H9 (cell line): ENCODE measurements around the gene ACACA. TPM values are rescaled to one million over a fixed set of nuclear protein-coding genes. Genes with fewer than 3 reads are reported as not detected.

Experiments
- DNase-seq: peaks from one replicate; pipeline ENCODE4 v3.0.0-alpha.2; 2017
- H2AFZ ChIP-seq: one replicate; pipeline ENCODE4 v1.6.1; 2013; ENCODE audit warnings: mild to moderate bottlenecking, low read length, control low read depth, moderate library complexity
- H2AK5ac ChIP-seq: 2 replicates; pipeline ENCODE4 v1.6.1; 2013; ENCODE audit warnings: low read length, control low read depth, mixed read lengths; ENCODE audit not compliant: insufficient read length
- H2BK120ac ChIP-seq: one replicate; pipeline ENCODE4 v1.6.1; 2013; ENCODE audit warnings: low read depth, mild to moderate bottlenecking, low read length, control low read depth, inconsistent platforms; ENCODE audit not compliant: poor library complexity, severe bottlenecking
- H2BK12ac ChIP-seq: 2 replicates; pipeline ENCODE4 v1.6.1; 2013; ENCODE audit warnings: low read length, control low read depth, mixed read lengths, low read depth; ENCODE audit not compliant: insufficient read length
- H2BK15ac ChIP-seq: 2 replicates; pipeline ENCODE4 v1.6.1; 2013; ENCODE audit warnings: low read depth, low read length, control low read depth
- H2BK20ac ChIP-seq: one replicate; pipeline ENCODE4 v1.6.1; 2013; ENCODE audit warnings: low read depth, mild to moderate bottlenecking, low read length, control low read depth, inconsistent platforms; ENCODE audit not compliant: poor library complexity, severe bottlenecking
- H2BK5ac ChIP-seq: 2 replicates; pipeline ENCODE4 v1.6.1; 2013; ENCODE audit warnings: low read length, control low read depth, mixed read lengths; ENCODE audit not compliant: insufficient read length
- H3K14ac ChIP-seq: 2 replicates; pipeline ENCODE4 v1.6.1; 2013; ENCODE audit warnings: low read length, control low read depth; ENCODE audit not compliant: insufficient read depth
- H3K18ac ChIP-seq: 2 replicates; pipeline ENCODE4 v1.6.1; 2013; ENCODE audit warnings: low read depth, mild to moderate bottlenecking, mixed read lengths, low read length, control low read depth; ENCODE audit not compliant: insufficient read length
- H3K23ac ChIP-seq: 2 replicates; pipeline ENCODE4 v1.6.1; 2013; ENCODE audit warnings: low read length, control low read depth, mixed read lengths, low read depth; ENCODE audit not compliant: insufficient read length
- H3K23me2 ChIP-seq: 2 replicates; pipeline ENCODE4 v1.6.1; 2013; ENCODE audit warnings: low read depth, mild to moderate bottlenecking, mixed read lengths, low read length, control low read depth; ENCODE audit not compliant: insufficient read length, poor library complexity, severe bottlenecking
- H3K27ac ChIP-seq: 2 replicates; pipeline ENCODE4 v1.5.1; 2013; ENCODE audit warnings: low read length, control low read depth, mixed read lengths, low read depth; ENCODE audit not compliant: insufficient read length
- H3K27me3 ChIP-seq: 2 replicates; pipeline ENCODE4 v1.6.1; 2013; ENCODE audit warnings: low read length, control low read depth, inconsistent platforms; ENCODE audit not compliant: insufficient read depth
- H3K4ac ChIP-seq: 2 replicates; pipeline ENCODE4 v1.6.1; 2013; ENCODE audit warnings: low read depth, mild to moderate bottlenecking, control low read depth, inconsistent platforms, low read length, moderate library complexity
- H3K4me1 ChIP-seq: 2 replicates; pipeline ENCODE4 v1.6.1; 2013; ENCODE audit warnings: low read length, control low read depth, inconsistent platforms; ENCODE audit not compliant: insufficient read depth
- H3K4me2 ChIP-seq: 2 replicates; pipeline ENCODE4 v1.6.1; 2013; ENCODE audit warnings: low read length, control low read depth, mixed read lengths; ENCODE audit not compliant: insufficient read length, insufficient read depth
- H3K56ac ChIP-seq: 2 replicates; pipeline ENCODE4 v1.6.1; 2013; ENCODE audit warnings: low read depth, mild to moderate bottlenecking, mixed read lengths, low read length, control low read depth; ENCODE audit not compliant: insufficient read length
- H3K79me1 ChIP-seq: 2 replicates; pipeline ENCODE4 v1.6.1; 2013; ENCODE audit warnings: low read depth, mild to moderate bottlenecking, moderate library complexity, low read length, control low read depth, inconsistent platforms; ENCODE audit not compliant: insufficient read depth, poor library complexity, severe bottlenecking
- H3K79me2 ChIP-seq: 2 replicates; pipeline ENCODE4 v1.6.1; 2013; ENCODE audit warnings: low read length, control low read depth, inconsistent platforms; ENCODE audit not compliant: insufficient read depth
- H3K9ac ChIP-seq: 2 replicates; pipeline ENCODE4 v1.6.1; 2013; ENCODE audit warnings: low read length, control low read depth, mixed read lengths; ENCODE audit not compliant: insufficient read length; ENCODE audit errors: extremely low read depth
- H3K9me3 ChIP-seq: one replicate; pipeline ENCODE4 v1.6.1; 2013; ENCODE audit warnings: low read depth, low read length, inconsistent platforms; ENCODE audit not compliant: control insufficient read depth
- H3T11ph ChIP-seq: one replicate; pipeline ENCODE4 v1.6.1; 2013; ENCODE audit warnings: mild to moderate bottlenecking, low read length, control low read depth, inconsistent platforms
- H4K20me1 ChIP-seq: one replicate; pipeline ENCODE4 v1.6.1; 2013; ENCODE audit not compliant: control insufficient read depth, insufficient read length, insufficient read depth
- H4K5ac ChIP-seq: 2 replicates; pipeline ENCODE4 v1.6.1; 2013; ENCODE audit warnings: low read depth, mild to moderate bottlenecking, mixed read lengths, low read length, control low read depth; ENCODE audit not compliant: insufficient read length
- H4K8ac ChIP-seq: replicated peaks from 2 replicates; pipeline ENCODE4 v1.6.1; 2013; ENCODE audit warnings: low read length, control low read depth, mixed read lengths, low read depth; ENCODE audit not compliant: insufficient read length
- H4K91ac ChIP-seq: 2 replicates; pipeline ENCODE4 v1.6.1; 2013; ENCODE audit warnings: low read depth, mild to moderate bottlenecking, moderate library complexity, mixed read lengths, low read length, control low read depth; ENCODE audit not compliant: insufficient read length
- H3K27ac Mint-ChIP-seq, 3 experiments: 2 replicates in 2 of 3; 3 replicates in 1 of 3; pipeline ENCODE4 v1.8.0; 2020 to 2021; ENCODE audit warnings: mixed read lengths in 3 of 3, mild to moderate bottlenecking in 1 of 3, moderate library complexity in 1 of 3
- H3K27me3 Mint-ChIP-seq: 2 replicates; pipeline ENCODE4 v1.8.0; 2021; ENCODE audit warnings: low read depth, mild to moderate bottlenecking, moderate library complexity, mixed read lengths
- H3K36me3 Mint-ChIP-seq, 3 experiments: 2 replicates in 2 of 3; 3 replicates in 1 of 3; pipeline ENCODE4 v1.8.0; 2020 to 2021; ENCODE audit warnings: low read depth in 3 of 3, mixed read lengths in 3 of 3; ENCODE audit not compliant: insufficient read depth in 1 of 3
- H3K4me1 Mint-ChIP-seq, 2 experiments: 2 replicates each; pipeline ENCODE4 v1.8.0; 2020; ENCODE audit warnings: mixed read lengths in 2 of 2
- H3K4me3 Mint-ChIP-seq, 2 experiments: 2 replicates in 1 of 2; 3 replicates in 1 of 2; pipeline ENCODE4 v1.8.0; 2020 to 2021; ENCODE audit warnings: mild to moderate bottlenecking in 2 of 2, mixed read lengths in 2 of 2, moderate library complexity in 1 of 2
- H3K9me3 Mint-ChIP-seq, 2 experiments: 2 replicates in 1 of 2; 3 replicates in 1 of 2; pipeline ENCODE4 v1.8.0; 2020; ENCODE audit warnings: mild to moderate bottlenecking in 2 of 2, mixed read lengths in 2 of 2, moderate library complexity in 1 of 2
- CTCF ChIP-seq: fragments of 200-600 bp; sonication (generic); conservative IDR thresholded peaks from 3 replicates; pipeline ENCODE4 v1.8.0; 2021; ENCODE audit warnings: antibody characterized with exemption, mild to moderate bottlenecking
- WGBS: extraction: QIAGEN DNeasy Blood & Tissue Kit; methylation state at CpG from one replicate; pipeline ENCODE4 v1.1.7; 2013; ENCODE audit warnings: missing lambda C conversion rate, low lambda C conversion rate, mixed read lengths; ENCODE audit not compliant: insufficient read length; ENCODE audit errors: extremely low coverage; 5-methylcytosine and 5-hydroxymethylcytosine counted together
- total RNA-seq: library from RNA; stranded (reverse); gene quantifications from 2 replicates; pipeline ENCODE4 v1.2.1, GENCODE V29; 2021

Gene ACACA
- total RNA-seq, 1 experiment from 2014 or later = 135 TPM

GRCh38 chr17:37188157-37188556 is 218.5 kb downstream of the ACACA start:
- Histone ChIP-seq H3K23ac (no peak overlapping the region), H2BK5ac (no peak overlapping the region), H3K4me1 (no peaks in the 10 kb centered on the region; the same call in 1 of the 2 replicates), H3T11ph (no peak overlapping the region), H3K27ac (no peak overlapping the region), H3K4me2 (no peak overlapping the region), H2AK5ac (no peak overlapping the region), H3K27me3 (no peaks in the 10 kb centered on the region), H3K9me3 (no peaks in the 10 kb centered on the region), H3K79me2 (no peaks in the 10 kb centered on the region), H2BK12ac (no peak overlapping the region), H4K8ac (no peak overlapping the region), H3K9ac (no peak overlapping the region), H4K91ac (no peak overlapping the region), H3K23me2 (no peaks in the 10 kb centered on the region), H3K56ac (no peak overlapping the region), H3K18ac (no peak overlapping the region), H3K14ac (no peak overlapping the region), H3K4ac (no peak overlapping the region), H3K79me1 (no peaks in the 10 kb centered on the region), H2BK20ac (no peak overlapping the region), H2AFZ (no peak overlapping the region), H2BK120ac (no peak overlapping the region), H4K5ac (no peak overlapping the region), H2BK15ac (no peak overlapping the region), H4K20me1 (no peaks in the 10 kb centered on the region)
- Mint-ChIP-seq H3K27ac (0 out of 7 replicates have a peak overlapping the region, but pooled peaks of 1 of the 3 experiments have one; percentile 58), H3K9me3 (no peaks in the 10 kb centered on the region), H3K36me3 (peaks cover 21 to 65% (median 52%) of the 10 kb centered on the region in 3 experiments; a peak in 6 of 7 replicates), H3K4me3 (no peak overlapping the region), H3K27me3 (no peaks in the 10 kb centered on the region), H3K4me1 (peaks cover 3 to 16% of the 10 kb centered on the region in 2 experiments)
- no peak for DNase-seq
- no CpG with 5 or more reads among the region's 11 CpGs for WGBS
- no peak for TF ChIP-seq CTCF
